Hepatocyte (in vitro differentiated cells): ENCODE results near the gene POC1B. TPM values are rescaled to one million over a fixed set of nuclear protein-coding genes. Genes with fewer than 3 reads are reported as not detected.

Experiments used
- DNase-seq: peaks from one replicate; pipeline ENCODE4 v3.0.0-alpha.2; 2016; ENCODE audit warnings: low spot score
- H2AFZ ChIP-seq: fragments of 200-600 bp; sonication (generic); 2 replicates; pipeline ENCODE4 v1.6.0; 2016; ENCODE audit warnings: antibody characterized with exemption, mild to moderate bottlenecking
- H3K27ac ChIP-seq: fragments of 200-600 bp; sonication (generic); 2 replicates; pipeline ENCODE4 v1.5.1; 2016; ENCODE audit warnings: mild to moderate bottlenecking
- H3K27me3 ChIP-seq: fragments of 200-600 bp; sonication (generic); 2 replicates; pipeline ENCODE4 v1.6.1; 2016
- H3K36me3 ChIP-seq: fragments of 200-600 bp; sonication (generic); replicated peaks from 2 replicates; pipeline ENCODE4 v1.5.1; 2016; ENCODE audit warnings: low read depth; ENCODE audit not compliant: insufficient read depth
- H3K4me1 ChIP-seq: fragments of 200-600 bp; sonication (generic); 2 replicates; pipeline ENCODE4 v1.5.1; 2016; ENCODE audit warnings: mild to moderate bottlenecking, moderate library complexity; ENCODE audit not compliant: insufficient read depth
- H3K4me2 ChIP-seq: fragments of 200-600 bp; sonication (generic); 2 replicates; pipeline ENCODE4 v1.6.0; 2016
- H3K4me3 ChIP-seq: fragments of 200-600 bp; sonication (generic); 2 replicates; pipeline ENCODE4 v1.5.1; 2016; ENCODE audit warnings: mild to moderate bottlenecking
- H3K79me2 ChIP-seq: fragments of 200-600 bp; sonication (generic); 2 replicates; pipeline ENCODE4 v1.6.0; 2017; ENCODE audit warnings: mild to moderate bottlenecking
- H3K9me2 ChIP-seq: fragments of 200-600 bp; sonication (generic); replicated peaks from 2 replicates; pipeline ENCODE4 v1.6.0; 2017; ENCODE audit warnings: mild to moderate bottlenecking; ENCODE audit not compliant: insufficient read depth
- H3K9me3 ChIP-seq: fragments of 200-600 bp; sonication (generic); 2 replicates; pipeline ENCODE4 v1.5.1; 2016; ENCODE audit warnings: low read depth, mild to moderate bottlenecking
- H4K20me1 ChIP-seq: fragments of 200-600 bp; sonication (generic); 2 replicates; pipeline ENCODE4 v1.6.0; 2016; ENCODE audit warnings: mild to moderate bottlenecking; ENCODE audit not compliant: insufficient read depth, poor library complexity, severe bottlenecking
- CTCF ChIP-seq: fragments of 200-600 bp; sonication (generic); IDR thresholded peaks from 2 replicates; pipeline ENCODE4 v1.5.1; 2016; ENCODE audit warnings: antibody characterized with exemption, mild to moderate bottlenecking; ENCODE audit not compliant: poor library complexity
- EZH2 ChIP-seq: fragments of 200-600 bp; sonication (generic); IDR thresholded peaks from 2 replicates; pipeline ENCODE4 v1.6.1; 2016; ENCODE audit warnings: antibody characterized with exemption, mild to moderate bottlenecking, borderline replicate concordance
- EZH2phosphoT487 ChIP-seq: fragments of 200-600 bp; sonication (generic); IDR thresholded peaks from one replicate; pipeline ENCODE4 v1.6.1; 2018; ENCODE audit warnings: antibody characterized with exemption, mild to moderate bottlenecking, low read depth, moderate library complexity; ENCODE audit not compliant: unreplicated experiment, severe bottlenecking
- WGBS: methylation state at CpG from one replicate; pipeline ENCODE4 v1.1.6; 2016; ENCODE audit warnings: low lambda C conversion rate; ENCODE audit errors: missing lambda C conversion rate; 5-methylcytosine and 5-hydroxymethylcytosine counted together
- polyA plus RNA-seq: library from polyadenylated mRNA; unstranded; fragments of >200 nt; fragmentation: Nextera tagmentation; extraction: Ambion mirVana; gene quantifications from 2 replicates; pipeline ENCODE4 v1.2.1, GENCODE V29; 2016
- total RNA-seq: library from RNA; depleted of rRNA; stranded (reverse); fragments of >200 nt; gene quantifications from 2 replicates; pipeline ENCODE4 v1.2.3, GENCODE V29; 2014

Gene POC1B
- total and polyA plus RNA-seq, 2 experiments from 2014 or later: 11.6 to 18.9 TPM

- Histone ChIP-seq H3K4me1 (peaks cover 25% of the 10 kb centered on the region), H2AFZ (no peak overlapping the region), H3K4me2 (peak overlapping the region; percentile 74), H3K79me2 (peaks cover 62% of the 10 kb centered on the region), H4K20me1 (peaks cover 3% of the 10 kb centered on the region), H3K36me3 (no peaks in the 10 kb centered on the region), H3K27ac (peak overlapping the region; percentile 68), H3K9me2 (no peaks in the 10 kb centered on the region), H3K27me3 (no peaks in the 10 kb centered on the region), H3K9me3 (no peaks in the 10 kb centered on the region), H3K4me3 (peak overlapping the region; percentile 1)
- WGBS: 82% methylated on average over 7 of the region's 7 CpGs
- no peak for DNase-seq
- TF ChIP-seq CTCF: no peak
- no peak for TF ChIP-seq EZH2
- TF ChIP-seq EZH2phosphoT487: no peak
Measured at GRCh38 chr12:89521364-89522223, 4.3 kb downstream of the POC1B start.

- peaks cover 3% of the 10 kb centered on the region for H4K20me1 ChIP-seq
- H3K4me2 ChIP-seq: no peak overlapping the region
- DNase-seq: no peak
- TF ChIP-seq CTCF (no peak), EZH2 (no peak)
- no peaks in the 10 kb centered on the region for H3K27me3 ChIP-seq
- H2AFZ ChIP-seq: no peak overlapping the region
- no peaks in the 10 kb centered on the region for H3K9me3 ChIP-seq
- H3K4me3 ChIP-seq: no peak overlapping the region
- WGBS: 56% methylated on average over 3 of the region's 3 CpGs
- no peaks in the 10 kb centered on the region for H3K9me2 ChIP-seq
- no peak overlapping the region for H3K27ac ChIP-seq
- peaks cover 43% of the 10 kb centered on the region for H3K79me2 ChIP-seq
- peaks cover 12% of the 10 kb centered on the region for H3K4me1 ChIP-seq
- H3K36me3 ChIP-seq: no peaks in the 10 kb centered on the region
Measured at GRCh38 chr12:89517720-89518119, 8.1 kb downstream of the POC1B start.

GRCh38 chr12:89516633-89517032 lies 9.2 kb downstream of the POC1B start:
- H3K27me3 ChIP-seq: no peaks in the 10 kb centered on the region
- TF ChIP-seq EZH2: no peak
- TF ChIP-seq EZH2phosphoT487: no peak
- no peak for TF ChIP-seq CTCF
- peaks cover 5% of the 10 kb centered on the region for H3K4me1 ChIP-seq
- H3K79me2 ChIP-seq: peaks cover 32% of the 10 kb centered on the region
- H3K36me3 ChIP-seq: no peaks in the 10 kb centered on the region
- no peak for DNase-seq
- H3K4me3 ChIP-seq: no peak overlapping the region
- H3K4me2 ChIP-seq: no peak overlapping the region
- peaks cover 2% of the 10 kb centered on the region for H4K20me1 ChIP-seq
- no peaks in the 10 kb centered on the region for H3K9me3 ChIP-seq
- no peaks in the 10 kb centered on the region for H3K9me2 ChIP-seq
- WGBS: 66% methylated on average over 4 of the region's 4 CpGs
- H2AFZ ChIP-seq: no peak overlapping the region
- no peak overlapping the region for H3K27ac ChIP-seq
